ENCODE results near the gene SERGEF. TPM values are rescaled to one million over a fixed set of nuclear protein-coding genes. Genes with fewer than 3 reads are reported as not detected.

Gene SERGEF
- total RNA-seq, 1 experiment from 2014 or later, result 31.4 TPM

GRCh38 chr11:17852246-17852645 is 160.6 kb downstream of the SERGEF start:
- no peak overlapping the region for H2BK12ac ChIP-seq (ENCODE audit: insufficient read length, low read depth, low read length)
- no peak overlapping the region for H3K18ac ChIP-seq (ENCODE audit: insufficient read length, low read depth, low read length)
- Mint-ChIP-seq H3K27ac (no peak overlapping the region), H3K4me3 (no peak overlapping the region), H3K36me3 (ENCODE audit: insufficient read depth in 1 of 3, low read depth in 3 of 3) (no peaks in the 10 kb centered on the region; a peak in 1 of 7 replicates), H3K4me1 (peaks cover 0 to 3% of the 10 kb centered on the region in 2 experiments; a peak in 1 of 4 replicates), H3K9me3 (no peaks in the 10 kb centered on the region), H3K27me3 (ENCODE audit: low read depth) (no peaks in the 10 kb centered on the region)
- H3K79me1 ChIP-seq (ENCODE audit: insufficient read depth, low read depth, low read length, poor library complexity, severe bottlenecking), result no peaks in the 10 kb centered on the region
- DNase-seq, result no peak
- no peaks in the 10 kb centered on the region for H3K27me3 ChIP-seq (ENCODE audit: insufficient read depth, low read length)
- H3T11ph ChIP-seq (ENCODE audit: low read length), result no peak overlapping the region
- H3K23ac ChIP-seq (ENCODE audit: insufficient read length, low read depth, low read length), result no peak overlapping the region
- no peak overlapping the region for H3K27ac ChIP-seq (ENCODE audit: insufficient read length, low read depth, low read length)
- no peaks in the 10 kb centered on the region for H3K9me3 ChIP-seq (ENCODE audit: control insufficient read depth, low read depth, low read length)
- no peak overlapping the region for H2BK5ac ChIP-seq (ENCODE audit: insufficient read length, low read length)
- no peaks in the 10 kb centered on the region for H3K4me1 ChIP-seq (ENCODE audit: insufficient read depth, low read length)
- no peak for TF ChIP-seq CTCF (conservative IDR thresholded peaks at IDR 0.05)
- H4K5ac ChIP-seq (ENCODE audit: insufficient read length, low read depth, low read length), result no peak overlapping the region
- no peak overlapping the region for H2BK20ac ChIP-seq (ENCODE audit: low read depth, low read length, poor library complexity, severe bottlenecking)
- no peak overlapping the region for H2AK5ac ChIP-seq (ENCODE audit: insufficient read length, low read length)
- H2BK120ac ChIP-seq (ENCODE audit: low read depth, low read length, poor library complexity, severe bottlenecking), result no peak overlapping the region
- H3K14ac ChIP-seq (ENCODE audit: insufficient read depth, low read length), result no peak overlapping the region
- no peak overlapping the region for H2BK15ac ChIP-seq (ENCODE audit: low read depth, low read length)
- no peak overlapping the region for H3K9ac ChIP-seq (ENCODE audit: extremely low read depth, insufficient read length, low read length)
- no peaks in the 10 kb centered on the region for H3K23me2 ChIP-seq (ENCODE audit: insufficient read length, low read depth, low read length, poor library complexity, severe bottlenecking)
- H3K4ac ChIP-seq (ENCODE audit: low read depth, low read length), result no peak overlapping the region
- WGBS (ENCODE audit: extremely low coverage, insufficient read length, low lambda C conversion rate), result no CpG with 5 or more reads among the region's 1 CpG
- H4K8ac ChIP-seq (replicated peaks; ENCODE audit: insufficient read length, low read depth, low read length), result no peak overlapping the region
- no peaks in the 10 kb centered on the region for H4K20me1 ChIP-seq (ENCODE audit: control insufficient read depth, insufficient read depth, insufficient read length)
- H3K79me2 ChIP-seq (ENCODE audit: insufficient read depth, low read length), result no peaks in the 10 kb centered on the region
- H3K4me2 ChIP-seq (ENCODE audit: insufficient read depth, insufficient read length, low read length), result no peak overlapping the region
- H3K56ac ChIP-seq (ENCODE audit: insufficient read length, low read depth, low read length), result no peak overlapping the region
- H4K91ac ChIP-seq (ENCODE audit: insufficient read length, low read depth, low read length), result no peak overlapping the region
- H2AFZ ChIP-seq (ENCODE audit: low read length), result no peak overlapping the region
